Upper lobe of right lung (tissue), 1 donor: Measurements from ENCODE around the gene TMEM106C. TPM values are rescaled to one million over a fixed set of nuclear protein-coding genes. Genes with fewer than 3 reads are reported as not detected.

Source experiments
- ATAC-seq: fragments of 200-7000 bp; cut with Tn5 transposase; one replicate; pipeline ENCODE4 v1.9.1; 2020; ENCODE audit warnings: mild to moderate bottlenecking, moderate library complexity
- DNase-seq: peaks from one replicate; pipeline ENCODE4 v3.0.0-alpha.2; 2020
- H3K27ac ChIP-seq: fragments of 200-600 bp; one replicate; pipeline ENCODE4 v1.8.0; 2022
- H3K27me3 ChIP-seq: fragments of 200-600 bp; one replicate; pipeline ENCODE4 v1.8.0; 2022; ENCODE audit warnings: mild to moderate bottlenecking
- H3K36me3 ChIP-seq: fragments of 200-600 bp; one replicate; pipeline ENCODE4 v1.8.0; 2022
- H3K4me1 ChIP-seq: fragments of 200-600 bp; one replicate; pipeline ENCODE4 v1.8.0; 2022
- H3K4me3 ChIP-seq: fragments of 200-600 bp; one replicate; pipeline ENCODE4 v1.8.0; 2022; ENCODE audit warnings: mild to moderate bottlenecking
- H3K9me3 ChIP-seq: fragments of 200-600 bp; one replicate; pipeline ENCODE4 v1.8.0; 2022
- intact Hi-C: fragments of 100-400 bp; cut with DNase I; formaldehyde crosslinking; loops from one replicate; pipeline ENCODE4 v1.11.0; 2022
- total RNA-seq: library from RNA; stranded (reverse); fragmentation: NEBNext Ultra II Directional; extraction: Animal tissue kit (Norgen Biotek cat#: 25700); gene quantifications from one replicate; pipeline ENCODE4 v1.2.1, GENCODE V29; 2021
- TF ChIP-seq, protein P1 (sequence below): fragments of 200-600 bp; IDR thresholded peaks from one replicate; pipeline ENCODE4 v1.8.0; 2022; ENCODE audit warnings: antibody characterized with exemption
- donor health status: DM: no; HTN: yes; CAD: no; lungs with severe emphysema.

The TMEM106C gene
- total RNA-seq, 1 donor from 2014 or later: 45.4 TPM

GRCh38 chr12:48010366-48010970 is 47.1 kb downstream of the TMEM106C start:
- DNase-seq (no peak), ATAC-seq (no peak)
- Histone ChIP-seq H3K9me3 (no peaks in the 10 kb centered on the region), H3K4me1 (no peaks in the 10 kb centered on the region), H3K27me3 (peaks cover 32% of the 10 kb centered on the region), H3K36me3 (no peaks in the 10 kb centered on the region), H3K4me3 (no peak overlapping the region), H3K27ac (no peak overlapping the region)
- intact Hi-C loops: no loop called here
- TF ChIP-seq, protein P1, sequence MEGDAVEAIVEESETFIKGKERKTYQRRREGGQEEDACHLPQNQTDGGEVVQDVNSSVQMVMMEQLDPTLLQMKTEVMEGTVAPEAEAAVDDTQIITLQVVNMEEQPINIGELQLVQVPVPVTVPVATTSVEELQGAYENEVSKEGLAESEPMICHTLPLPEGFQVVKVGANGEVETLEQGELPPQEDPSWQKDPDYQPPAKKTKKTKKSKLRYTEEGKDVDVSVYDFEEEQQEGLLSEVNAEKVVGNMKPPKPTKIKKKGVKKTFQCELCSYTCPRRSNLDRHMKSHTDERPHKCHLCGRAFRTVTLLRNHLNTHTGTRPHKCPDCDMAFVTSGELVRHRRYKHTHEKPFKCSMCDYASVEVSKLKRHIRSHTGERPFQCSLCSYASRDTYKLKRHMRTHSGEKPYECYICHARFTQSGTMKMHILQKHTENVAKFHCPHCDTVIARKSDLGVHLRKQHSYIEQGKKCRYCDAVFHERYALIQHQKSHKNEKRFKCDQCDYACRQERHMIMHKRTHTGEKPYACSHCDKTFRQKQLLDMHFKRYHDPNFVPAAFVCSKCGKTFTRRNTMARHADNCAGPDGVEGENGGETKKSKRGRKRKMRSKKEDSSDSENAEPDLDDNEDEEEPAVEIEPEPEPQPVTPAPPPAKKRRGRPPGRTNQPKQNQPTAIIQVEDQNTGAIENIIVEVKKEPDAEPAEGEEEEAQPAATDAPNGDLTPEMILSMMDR: no peak

GRCh38 chr12:48012070-48012469 is 48.7 kb downstream of the TMEM106C start:
- TF ChIP-seq, protein P1: no peak
- intact Hi-C loops: no loop called here
- DNase-seq (no peak), ATAC-seq (no peak)
- Histone ChIP-seq H3K4me1 (no peaks in the 10 kb centered on the region), H3K27me3 (peaks cover 16% of the 10 kb centered on the region), H3K36me3 (no peaks in the 10 kb centered on the region), H3K27ac (no peak overlapping the region), H3K4me3 (no peak overlapping the region), H3K9me3 (no peaks in the 10 kb centered on the region)

DNA sequence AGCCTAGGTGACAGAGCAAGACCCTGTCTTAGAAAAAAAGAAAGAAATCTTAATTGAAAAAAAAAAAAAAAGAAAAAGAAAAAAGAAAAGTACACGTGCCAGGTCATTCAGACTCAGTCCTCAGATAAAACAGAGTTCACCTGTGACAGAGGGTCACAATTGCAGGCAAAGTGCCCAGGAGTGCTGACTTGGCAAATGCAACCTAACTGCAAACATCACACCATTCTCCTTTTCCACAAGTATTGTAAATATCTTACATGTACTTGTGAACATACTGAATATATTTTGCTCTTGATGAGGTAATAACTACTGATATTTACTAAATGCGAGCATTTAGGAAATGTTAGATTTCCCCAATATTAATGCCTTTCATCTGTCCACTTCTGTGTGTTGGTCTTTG is 49.9 kb downstream of the TMEM106C start:
- Histone ChIP-seq H3K27me3 (peaks cover 9% of the 10 kb centered on the region), H3K27ac (no peak overlapping the region), H3K4me3 (no peak overlapping the region), H3K36me3 (no peaks in the 10 kb centered on the region), H3K9me3 (no peaks in the 10 kb centered on the region), H3K4me1 (no peaks in the 10 kb centered on the region)
- ATAC-seq (no peak), DNase-seq (no peak)
- intact Hi-C loops: no loop called here
- TF ChIP-seq, protein P1: no peak

- Histone ChIP-seq H3K4me1 (no peaks in the 10 kb centered on the region), H3K4me3 (no peak overlapping the region), H3K36me3 (no peaks in the 10 kb centered on the region), H3K27ac (no peak overlapping the region), H3K9me3 (no peaks in the 10 kb centered on the region), H3K27me3 (no peaks in the 10 kb centered on the region)
- ATAC-seq: no peak
- TF ChIP-seq, protein P1: no peak
- DNase-seq: no peak
- intact Hi-C loops: no loop called here
Measured at GRCh38 chr12:48015129-48015528, 51.7 kb downstream of the TMEM106C start.

- no peak overlapping the region for H3K4me3 ChIP-seq
- TF ChIP-seq, protein P1: no peak
- intact Hi-C loops: no loop called here
- no peaks in the 10 kb centered on the region for H3K9me3 ChIP-seq
- no peaks in the 10 kb centered on the region for H3K36me3 ChIP-seq
- H3K27ac ChIP-seq: no peak overlapping the region
- DNase-seq (no peak), ATAC-seq (no peak)
- no peaks in the 10 kb centered on the region for H3K4me1 ChIP-seq
- H3K27me3 ChIP-seq: peaks cover 2% of the 10 kb centered on the region
Measured at GRCh38 chr12:48015954-48016353, 52.6 kb downstream of the TMEM106C start.
